SW480 (cell line): ENCODE measurements around the gene FXYD5.
A peak's percentile ranks its signal among the peaks of the same experiment; 100 is the strongest.

Source experiments
- DNase-seq: peaks from one replicate; pipeline ENCODE4 v3.0.0-alpha.2; 2016; ENCODE audit warnings: low spot score

Gene FXYD5

GRCh38 chr19:35157431-35157830, 2.9 kb downstream of the FXYD5 start:
- no peak for DNase-seq

DNA sequence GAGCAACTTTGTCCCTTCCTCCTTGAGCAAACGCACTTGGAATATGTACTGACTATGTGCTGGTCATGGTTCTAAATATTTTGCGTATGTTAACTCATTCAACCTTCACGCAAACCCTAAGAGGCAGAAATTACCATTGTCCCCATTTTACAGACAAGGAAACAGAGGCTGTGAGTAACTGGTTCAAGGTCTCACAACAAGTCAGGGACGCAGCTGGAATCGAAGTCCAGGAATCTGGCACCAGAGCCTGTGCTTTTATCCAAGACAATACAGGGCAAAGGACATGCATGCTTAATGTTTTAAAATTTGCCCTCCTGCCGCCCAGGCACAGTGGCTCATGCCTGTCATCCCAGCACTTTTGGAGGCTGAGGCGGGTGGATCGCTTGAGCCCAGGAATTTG, 5.1 kb downstream of the FXYD5 start:
- no peak for DNase-seq

DNA sequence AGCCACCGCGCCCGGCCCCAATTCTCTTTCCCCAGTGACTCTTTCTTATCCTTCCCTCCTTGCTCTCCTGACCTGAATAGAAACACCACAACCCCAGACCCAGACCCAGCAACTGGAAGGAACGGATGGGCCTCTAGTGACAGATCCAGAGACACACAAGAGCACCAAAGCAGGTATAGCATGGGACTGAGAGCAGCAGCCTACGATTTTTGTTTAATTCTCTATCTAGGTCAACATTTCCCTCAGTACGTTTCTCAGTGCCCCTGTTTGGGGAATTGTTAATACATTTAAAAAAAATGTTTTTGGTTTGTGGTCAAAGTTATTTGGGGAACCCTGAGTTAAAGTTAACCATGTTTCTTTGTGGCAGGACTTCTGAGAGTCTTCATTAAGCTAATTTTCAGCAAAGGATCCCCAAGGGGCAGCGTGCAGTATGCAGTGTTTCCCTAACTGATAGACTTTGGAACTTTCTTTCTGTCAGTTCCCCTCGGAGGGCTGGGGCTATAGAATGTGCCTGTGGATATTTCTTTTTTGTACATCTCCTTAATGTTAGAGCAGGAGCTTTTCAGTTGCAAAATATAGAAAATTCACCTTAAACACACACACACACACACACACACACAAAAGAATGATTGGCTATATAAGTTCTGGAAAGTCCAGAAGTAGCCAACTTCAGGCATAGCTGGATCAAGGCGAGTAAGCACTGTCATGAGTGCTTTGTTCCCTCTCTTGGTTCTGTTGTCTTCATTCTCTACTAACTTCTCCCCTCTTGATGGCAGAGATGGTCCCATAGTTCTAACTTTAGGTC, 6.3 kb downstream of the FXYD5 start:
- no peak for DNase-seq

DNA sequence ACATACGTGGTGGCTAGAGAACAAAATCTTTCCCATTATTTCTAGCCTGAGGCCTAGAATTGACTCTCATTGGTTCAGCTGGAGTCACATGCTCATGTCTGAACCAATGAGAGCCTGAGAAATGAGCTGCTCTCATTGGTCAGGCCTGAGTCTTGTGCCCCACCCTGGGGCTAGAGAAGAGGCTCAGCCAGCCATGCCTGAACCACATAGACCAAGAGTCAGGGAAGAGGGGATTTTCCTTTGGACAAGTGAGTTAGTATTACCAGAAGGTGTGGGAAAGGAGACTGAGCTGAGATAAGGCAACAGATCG, 6.9 kb downstream of the FXYD5 start:
- no peak for DNase-seq

- DNase-seq, result peak; percentile 68
Observed at GRCh38 chr19:35162471-35163326, 8.2 kb downstream of the FXYD5 start.

GRCh38 chr19:35164418-35164817, 9.9 kb downstream of the FXYD5 start:
- peak; percentile 74 for DNase-seq

- DNase-seq, result no peak
Observed at GRCh38 chr19:35165200-35166058, 10.9 kb downstream of the FXYD5 start.

DNA sequence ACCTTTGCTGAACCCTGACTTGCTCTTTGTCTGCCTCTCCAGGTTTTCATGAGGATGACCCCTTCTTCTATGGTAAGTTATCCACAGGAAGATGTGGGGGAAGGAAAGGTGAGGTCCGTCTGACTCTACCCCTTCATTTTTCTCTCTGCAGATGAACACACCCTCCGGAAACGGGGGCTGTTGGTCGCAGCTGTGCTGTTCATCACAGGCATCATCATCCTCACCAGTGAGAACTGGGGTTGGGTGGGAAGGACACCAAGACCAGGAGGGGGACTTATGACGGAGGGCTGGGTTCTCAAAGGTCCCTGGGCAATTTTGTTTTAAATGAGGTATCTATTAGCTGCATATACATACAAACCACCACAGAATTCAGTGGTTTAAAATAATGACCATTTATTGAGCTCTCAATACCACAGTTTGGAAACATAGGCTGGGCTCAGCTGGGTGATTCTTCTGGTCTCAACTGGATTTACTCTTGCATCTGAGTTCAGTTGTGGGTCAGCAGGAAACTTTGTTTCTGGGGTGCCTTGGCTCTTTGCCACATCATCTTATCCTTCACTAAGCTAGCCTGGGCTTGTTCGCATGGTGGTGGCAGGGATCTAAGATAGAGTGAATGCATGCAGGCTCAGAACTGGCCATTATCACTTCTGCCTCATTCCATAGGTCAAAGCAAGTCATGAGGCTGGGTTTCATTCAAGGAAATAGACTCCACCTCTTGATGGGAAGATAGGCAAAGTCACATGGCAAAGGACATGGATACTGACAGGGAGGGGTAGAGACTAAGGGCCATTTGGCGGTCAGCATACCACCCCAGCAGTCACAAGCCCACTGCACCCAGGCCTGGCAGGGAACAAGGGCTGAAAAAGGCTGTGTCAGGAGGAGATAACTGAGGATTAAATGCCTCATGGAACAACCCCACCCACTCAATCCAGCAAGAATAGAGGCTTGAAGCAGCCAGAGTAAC, 11.8 kb downstream of the FXYD5 start:
- DNase-seq, result no peak

DNA sequence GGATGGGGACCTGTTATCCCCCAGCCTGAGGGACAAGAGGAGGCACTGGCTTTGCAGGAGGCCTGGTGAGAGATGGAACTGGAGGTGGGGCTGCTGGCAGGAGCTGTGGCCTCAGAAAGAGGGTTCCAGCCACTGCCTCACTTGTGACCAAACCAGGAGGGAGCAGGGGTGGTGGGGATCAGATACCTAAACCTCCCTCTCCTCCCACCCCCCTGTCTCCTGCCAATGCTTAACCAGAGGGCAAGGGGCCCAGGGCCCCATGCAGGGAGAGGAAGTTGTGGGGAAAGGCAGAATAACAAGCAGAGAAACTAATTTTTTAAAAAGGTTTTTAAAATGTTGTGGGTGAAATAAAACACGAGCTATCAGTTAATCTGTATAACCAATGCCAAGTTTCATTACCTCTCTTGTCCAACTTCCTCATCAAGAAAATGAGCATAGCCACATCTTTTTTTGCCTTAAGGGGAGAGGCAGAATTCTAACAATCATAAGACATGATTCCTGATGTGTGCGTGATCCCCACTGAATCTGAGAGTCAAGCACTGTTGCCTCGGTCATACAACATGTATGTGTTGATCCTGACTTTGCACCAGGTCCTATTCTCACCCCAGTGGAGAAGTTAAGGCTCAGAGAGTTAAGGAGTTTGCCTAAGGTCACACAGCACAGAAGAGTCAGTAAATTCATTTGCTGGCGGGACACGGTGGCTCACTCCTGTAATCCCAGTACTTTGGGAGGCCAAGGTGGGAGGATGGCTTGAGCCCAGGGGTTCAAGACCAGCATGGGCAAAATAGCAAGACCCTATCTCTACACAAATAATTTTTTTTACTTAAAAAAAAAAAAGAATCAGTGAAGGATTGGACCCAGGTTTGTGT, 12.9 kb downstream of the FXYD5 start:
- no peak for DNase-seq

DNA sequence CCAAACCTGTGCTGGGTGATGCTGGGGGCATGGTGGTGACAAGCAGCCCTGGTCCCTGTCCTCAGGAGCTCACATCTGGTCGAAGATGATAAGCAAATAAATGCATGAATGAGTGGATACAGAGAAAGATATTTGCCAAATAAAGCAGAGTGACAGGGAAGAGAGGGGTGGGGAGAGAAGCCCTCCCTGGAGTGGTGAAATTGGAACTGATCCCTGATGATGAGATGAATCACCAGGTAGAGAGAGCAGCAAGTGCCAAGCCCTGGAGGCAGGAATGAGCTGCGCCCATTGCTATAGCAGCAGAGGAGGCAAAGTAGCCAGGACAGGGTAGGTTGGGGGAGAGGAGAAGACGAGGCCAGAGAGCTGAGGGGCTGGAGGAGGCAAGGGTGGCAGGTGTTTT, 13.7 kb downstream of the FXYD5 start:
- DNase-seq, result no peak

DNA sequence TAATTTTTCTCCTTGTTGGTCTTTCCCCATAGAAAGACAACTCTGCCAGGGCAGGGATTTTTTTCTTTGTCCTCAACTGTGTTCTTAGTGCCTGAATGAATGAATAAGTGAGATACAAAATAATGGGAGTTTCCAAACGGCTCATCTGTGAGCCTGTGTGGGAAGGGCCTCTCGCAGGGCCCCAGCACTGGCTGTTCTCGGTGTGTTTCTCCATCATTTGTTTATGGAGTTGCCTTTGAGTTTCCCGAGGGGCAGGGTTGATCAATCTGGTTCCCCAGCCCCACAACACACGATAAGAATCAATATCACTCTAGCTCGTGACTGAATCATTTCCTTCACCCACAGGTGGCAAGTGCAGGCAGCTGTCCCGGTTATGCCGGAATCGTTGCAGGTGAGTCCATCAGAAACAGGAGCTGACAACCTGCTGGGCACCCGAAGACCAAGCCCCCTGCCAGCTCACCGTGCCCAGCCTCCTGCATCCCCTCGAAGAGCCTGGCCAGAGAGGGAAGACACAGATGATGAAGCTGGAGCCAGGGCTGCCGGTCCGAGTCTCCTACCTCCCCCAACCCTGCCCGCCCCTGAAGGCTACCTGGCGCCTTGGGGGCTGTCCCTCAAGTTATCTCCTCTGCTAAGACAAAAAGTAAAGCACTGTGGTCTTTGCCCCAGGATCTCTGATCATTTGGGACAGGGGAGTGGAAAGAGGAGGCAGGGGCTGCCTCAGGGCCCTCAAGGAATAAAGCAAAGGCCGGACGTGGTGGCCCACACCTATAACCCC, 14.9 kb downstream of the FXYD5 start:
- no peak for DNase-seq

GRCh38 chr19:35170359-35171061, 16.0 kb downstream of the FXYD5 start:
- no peak for DNase-seq

- DNase-seq, result no peak
Observed at GRCh38 chr19:35171730-35172129, 17.2 kb downstream of the FXYD5 start.

GRCh38 chr19:35174226-35174625, 19.7 kb downstream of the FXYD5 start:
- DNase-seq, result no peak

DNA sequence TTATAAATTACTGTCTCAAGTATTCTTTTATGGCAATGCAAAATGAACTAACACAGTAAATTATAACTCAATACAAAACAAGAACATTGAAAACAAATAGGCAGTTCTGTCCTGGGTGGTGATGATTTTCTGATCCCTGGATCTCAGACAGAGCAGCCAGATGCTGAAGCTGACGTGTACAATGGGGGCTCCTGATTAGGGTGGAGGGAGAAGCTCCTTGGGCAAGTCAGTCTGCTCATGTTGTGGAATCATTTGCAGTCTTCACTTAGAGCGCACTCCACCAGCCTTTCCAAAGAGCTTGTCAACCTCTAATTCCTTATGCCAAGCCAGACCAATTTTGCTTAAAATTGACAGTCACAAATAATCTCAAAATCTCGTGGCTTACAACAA, 21.6 kb downstream of the FXYD5 start:
- DNase-seq, result no peak

GRCh38 chr19:35177377-35178274, 23.1 kb downstream of the FXYD5 start:
- no peak for DNase-seq

- DNase-seq, result no peak
Observed at GRCh38 chr19:35178701-35179100, 24.2 kb downstream of the FXYD5 start.

DNA sequence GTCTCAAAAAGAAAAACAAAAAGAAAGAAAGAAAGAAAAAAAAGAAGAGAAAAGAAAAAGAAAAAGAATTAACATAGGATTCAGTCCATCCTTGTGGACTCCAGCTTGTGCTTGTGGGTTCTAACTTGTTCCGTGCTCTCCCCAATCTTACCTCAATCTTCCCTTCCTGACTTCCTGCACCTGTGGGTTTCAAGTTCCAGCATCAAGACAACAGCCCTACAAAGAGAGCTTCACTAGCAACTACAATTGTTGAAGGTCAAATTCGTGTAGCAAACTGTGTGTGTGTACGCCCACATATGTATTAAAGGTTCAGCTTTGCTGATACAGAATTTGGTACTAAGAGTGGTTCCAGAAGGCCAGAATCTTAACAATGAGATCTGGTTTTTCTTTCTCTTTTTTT, 25.3 kb downstream of the FXYD5 start:
- no peak for DNase-seq
